Transverse colon (tissue), 4 donors: ENCODE results near the gene MET. TPM values are rescaled to one million over a fixed set of nuclear protein-coding genes. Genes with fewer than 3 reads are reported as not detected.
"Not testable (repeated sequence)": the region's sequence is repeated elsewhere in the genome, so short reads cannot be mapped to it uniquely, and the experiment has no call there.

Source experiments
- DNase-seq: peaks from one replicate; pipeline ENCODE4 v3.0.0-alpha.2; 2019
- H3K27ac ChIP-seq, 4 donors: fragments of 200-600 bp; sonication (generic); 2 replicates each; pipeline ENCODE4 v1.5.1; 2016 to 2018; ENCODE audit warnings: inconsistent platforms in 4 of 4
- H3K27me3 ChIP-seq: fragments of 200-600 bp; sonication (generic); 2 replicates; pipeline ENCODE4 v1.5.1; 2017; ENCODE audit warnings: inconsistent platforms
- H3K36me3 ChIP-seq, 4 donors: fragments of 200-600 bp; sonication (generic); 2 replicates each; pipeline ENCODE4 v1.5.1; 2017 to 2019; ENCODE audit warnings: inconsistent platforms in 4 of 4
- H3K4me1 ChIP-seq, 4 donors: fragments of 200-600 bp; sonication (generic); 2 replicates each; pipeline ENCODE4 v1.5.1; 2017 to 2020; ENCODE audit warnings: inconsistent platforms in 4 of 4
- H3K4me3 ChIP-seq, 4 donors: fragments of 200-600 bp; sonication (generic); 1 replicate in 1 of 4; 2 replicates in 3 of 4; pipeline versions ENCODE4 v1.5.1 to v1.6.1; 2017 to 2019; ENCODE audit warnings: inconsistent platforms in 4 of 4
- H3K9me3 ChIP-seq, 2 donors: fragments of 200-600 bp; sonication (generic); 2 replicates each; pipeline ENCODE4 v1.5.1; 2017 to 2019; ENCODE audit warnings: inconsistent platforms in 2 of 2
- CTCF ChIP-seq, 5 experiments: fragments of 200-600 bp in 3 of 5; fragments of 450-650 bp in 2 of 5; sonication (generic) in 3 of 5; IDR thresholded peaks; 1 replicate in 2 of 5; 2 replicates in 3 of 5; pipeline ENCODE4 v1.5.1; 2016 to 2017; ENCODE audit warnings: antibody characterized with exemption in 5 of 5, inconsistent platforms in 3 of 5, mild to moderate bottlenecking in 2 of 5, moderate library complexity in 1 of 5
- EP300 ChIP-seq: sonication (generic); formaldehyde crosslinking; IDR thresholded peaks from one replicate; pipeline ENCODE4 v1.6.1; 2017; ENCODE audit warnings: antibody characterized with exemption, low read depth
- POLR2A ChIP-seq: fragments of 450-650 bp; IDR thresholded peaks from one replicate; pipeline ENCODE4 v1.6.1; 2016; ENCODE audit warnings: antibody characterized with exemption, mild to moderate bottlenecking, moderate library complexity
- POLR2AphosphoS5 ChIP-seq, 3 donors: sonication (generic); formaldehyde crosslinking; IDR thresholded peaks; one replicate each; pipeline ENCODE4 v1.6.1; 2016; ENCODE audit warnings: antibody characterized with exemption in 3 of 3
- WGBS, 2 donors: methylation state at CpG; one replicate each; pipeline ENCODE4 v1.1.5; 2018; ENCODE audit warnings: low coverage in 1 of 2; 5-methylcytosine and 5-hydroxymethylcytosine counted together
- in situ Hi-C, 4 donors: fragments of 200-750 bp; cut with MboI; loops; one replicate each; pipeline versions ENCODE4 v1.15.0 to v1.15.1; 2017; ENCODE audit warnings: low sequenced_read_pairs in 3 of 4, low pct_ligation_motif_present in 1 of 4, low pct_unique_long_range_greater_than_20kb in 1 of 4
- intact Hi-C: fragments of 100-400 bp; cut with DNase I; formaldehyde crosslinking; loops from one replicate; pipeline ENCODE4 v1.15.1; 2023; ENCODE audit warnings: low total_unique reads
- total RNA-seq, 4 donors: library from RNA; depleted of rRNA; stranded (reverse); fragments of >200 nt; gene quantifications; one replicate each; pipeline ENCODE4 v1.1.0, GENCODE V29; 2016

MET gene
- total RNA-seq, 4 donors from 2014 or later, result 6.4 to 35.5 (median 20.3) TPM

- TF ChIP-seq POLR2A (no peak), POLR2AphosphoS5 (IDR thresholded peaks at IDR 0.05) (no peak), CTCF (IDR thresholded peaks at IDR 0.05) (no peak), EP300 (no peak)
- Histone ChIP-seq H3K36me3 (no peaks in the 10 kb centered on the region), H3K4me3 (no peak overlapping the region), H3K27ac (no peak overlapping the region), H3K4me1 (no peaks in the 10 kb centered on the region), H3K9me3 (peaks cover 0 to 2% of the 10 kb centered on the region in 2 donors), H3K27me3 (no peaks in the 10 kb centered on the region)
- DNase-seq, result no peak
- in situ Hi-C loops (no loop called here), intact Hi-C loops (no loop called here)
- WGBS, 2 donors, result 84 to 87% methylated on average over 7 to 9 of the region's 9 CpGs
These were observed 80.5 kb downstream of the MET start for GRCh38 chr7:116752305-116753074.

GRCh38 chr7:116753130-116753529 lies 81.1 kb downstream of the MET start:
- H3K36me3 ChIP-seq, result no peaks in the 10 kb centered on the region
- H3K4me3 ChIP-seq, result no peak overlapping the region
- no peaks in the 10 kb centered on the region for H3K4me1 ChIP-seq
- DNase-seq, result no peak
- intact Hi-C loops (no loop called here), in situ Hi-C loops (no loop called here)
- no peak overlapping the region for H3K27ac ChIP-seq
- peaks cover 0 to 2% of the 10 kb centered on the region in 2 donors for H3K9me3 ChIP-seq
- WGBS, 2 donors, result 59 to 77% methylated on average over 2 of the region's 2 CpGs
- no peaks in the 10 kb centered on the region for H3K27me3 ChIP-seq
- TF ChIP-seq POLR2AphosphoS5 (IDR thresholded peaks at IDR 0.05) (no peak), CTCF (IDR thresholded peaks at IDR 0.05) (no peak), EP300 (no peak), POLR2A (no peak)

GRCh38 chr7:116754186-116754585 lies 82.2 kb downstream of the MET start:
- Histone ChIP-seq H3K27me3 (no peaks in the 10 kb centered on the region), H3K9me3 (peaks cover 0 to 2% of the 10 kb centered on the region in 2 donors), H3K36me3 (no peaks in the 10 kb centered on the region), H3K27ac (no peak overlapping the region), H3K4me1 (no peaks in the 10 kb centered on the region), H3K4me3 (no peak overlapping the region)
- in situ Hi-C loops (no loop called here), intact Hi-C loops (no loop called here)
- TF ChIP-seq EP300 (no peak), POLR2A (no peak), CTCF (IDR thresholded peaks at IDR 0.05) (no peak), POLR2AphosphoS5 (IDR thresholded peaks at IDR 0.05) (no peak)
- no peak for DNase-seq
- WGBS, 2 donors, result 86% methylated on average over 4 of the region's 4 CpGs; no CpG with 5 or more reads in 1 of the 2 donors

GRCh38 chr7:116757283-116757682 lies 85.3 kb downstream of the MET start:
- in situ Hi-C loops (no loop called here), intact Hi-C loops (no loop called here)
- no peaks in the 10 kb centered on the region for H3K4me1 ChIP-seq
- TF ChIP-seq POLR2AphosphoS5 (IDR thresholded peaks at IDR 0.05) (no peak), CTCF (IDR thresholded peaks at IDR 0.05) (no peak), EP300 (no peak), POLR2A (no peak)
- no peaks in the 10 kb centered on the region for H3K36me3 ChIP-seq
- no peak for DNase-seq
- H3K27me3 ChIP-seq, result no peaks in the 10 kb centered on the region
- no peak overlapping the region for H3K4me3 ChIP-seq
- H3K27ac ChIP-seq, result no peak overlapping the region
- 95 to 100% methylated on average over 4 of the region's 4 CpGs for WGBS, 2 donors
- H3K9me3 ChIP-seq, result no peaks in the 10 kb centered on the region

- H3K4me3 ChIP-seq, H3K27me3 ChIP-seq, in situ Hi-C loops, H3K36me3 ChIP-seq, H3K4me1 ChIP-seq, intact Hi-C loops, H3K9me3 ChIP-seq, DNase-seq, H3K27ac ChIP-seq: not testable (repeated sequence)
- WGBS, 2 donors, result 92 to 95% methylated on average over 3 to 5 of the region's 5 CpGs
These were observed 87.6 kb downstream of the MET start for GRCh38 chr7:116759642-116760041.
